Thyroid gland (tissue), 4 donors: Measurements from ENCODE around the gene ZC3H18. TPM values are rescaled to one million over a fixed set of nuclear protein-coding genes. Genes with fewer than 3 reads are reported as not detected.
A peak's percentile ranks its signal among the peaks of the same experiment; 100 is the strongest.
"Not testable (repeated sequence)": the region's sequence is repeated elsewhere in the genome, so short reads cannot be mapped to it uniquely, and the experiment has no call there.

ENCODE experiments used
- DNase-seq, 2 donors: peaks; one replicate each; pipeline ENCODE4 v3.0.0-alpha.2; 2019
- H3K27ac ChIP-seq, 3 donors: fragments of 200-600 bp; sonication (generic); 1 replicate in 2 of 3; 2 replicates in 1 of 3; pipeline ENCODE4 v1.5.1; 2016 to 2019; ENCODE audit warnings: mild to moderate bottlenecking in 1 of 3, moderate library complexity in 1 of 3
- H3K27me3 ChIP-seq: fragments of 200-600 bp; sonication (generic); one replicate; pipeline ENCODE4 v1.5.1; 2019
- H3K36me3 ChIP-seq, 2 donors: fragments of 200-600 bp; sonication (generic); one replicate each; pipeline ENCODE4 v1.5.1; 2016 to 2019
- H3K4me1 ChIP-seq, 2 donors: fragments of 200-600 bp; sonication (generic); one replicate each; pipeline ENCODE4 v1.5.1; 2017 to 2019
- H3K4me3 ChIP-seq, 3 donors: fragments of 200-600 bp; sonication (generic); replicated peaks in 1 of 3; 1 replicate in 2 of 3; 2 replicates in 1 of 3; pipeline ENCODE4 v1.5.1; 2016; ENCODE audit warnings: mild to moderate bottlenecking in 1 of 3
- H3K9me3 ChIP-seq: fragments of 200-600 bp; sonication (generic); one replicate; pipeline ENCODE4 v1.5.1; 2017
- CTCF ChIP-seq, 6 experiments: fragments of 200-600 bp in 3 of 6; fragments of 450-650 bp in 3 of 6; sonication (generic) in 3 of 6; IDR thresholded peaks; one replicate each; pipeline ENCODE4 v1.5.1; 2016 to 2019; ENCODE audit warnings: antibody characterized with exemption in 6 of 6, mild to moderate bottlenecking in 2 of 6, inconsistent platforms in 1 of 6, moderate library complexity in 1 of 6
- POLR2A ChIP-seq, 2 donors: fragments of 450-650 bp; IDR thresholded peaks; one replicate each; pipeline ENCODE4 v1.6.1; 2017; ENCODE audit warnings: antibody characterized with exemption in 2 of 2, mild to moderate bottlenecking in 2 of 2, moderate library complexity in 1 of 2
- WGBS, 2 donors: methylation state at CpG; one replicate each; pipeline ENCODE4 v1.1.5; 2017; 5-methylcytosine and 5-hydroxymethylcytosine counted together
- intact Hi-C: fragments of 100-400 bp; cut with DNase I; formaldehyde crosslinking; loops from one replicate; pipeline ENCODE4 v1.15.1; 2023
- total RNA-seq, 4 donors: library from RNA; depleted of rRNA; stranded (reverse); fragments of >200 nt; gene quantifications; one replicate each; pipeline ENCODE4 v1.2.3, GENCODE V29; 2016

The ZC3H18 gene
- total RNA-seq, 4 donors from 2014 or later: 14.8 to 25.5 (median 20.9) TPM

GRCh38 chr16:88667461-88667860 lies 97.3 kb downstream of the ZC3H18 start:
- Histone ChIP-seq H3K27ac (no peak overlapping the region), H3K4me1 (peaks cover 0 to 6% of the 10 kb centered on the region in 2 donors), H3K36me3 (no peaks in the 10 kb centered on the region), H3K4me3 (no peak overlapping the region), H3K9me3 (no peaks in the 10 kb centered on the region), H3K27me3 (no peaks in the 10 kb centered on the region)
- TF ChIP-seq POLR2A (IDR thresholded peaks at IDR 0.05) (no peak), CTCF (IDR thresholded peaks at IDR 0.05) (no peak)
- 56 to 73% methylated on average over 5 of the region's 5 CpGs for WGBS, 2 donors
- intact Hi-C loops: no loop called here
- no peak for DNase-seq

- intact Hi-C loops, H3K36me3 ChIP-seq, H3K9me3 ChIP-seq, DNase-seq, H3K27ac ChIP-seq, H3K27me3 ChIP-seq, H3K4me3 ChIP-seq, H3K4me1 ChIP-seq: not testable (repeated sequence)
- WGBS, 2 donors: 95 to 96% methylated on average over 8 of the region's 8 CpGs
Measured at GRCh38 chr16:88669493-88669892, 99.3 kb downstream of the ZC3H18 start.

GRCh38 chr16:88669980-88670379 lies 99.8 kb downstream of the ZC3H18 start:
- Histone ChIP-seq H3K9me3 (no peaks in the 10 kb centered on the region), H3K27ac (no peak overlapping the region), H3K4me1 (no peaks in the 10 kb centered on the region), H3K27me3 (no peaks in the 10 kb centered on the region), H3K36me3 (no peaks in the 10 kb centered on the region), H3K4me3 (no peak overlapping the region)
- 78 to 87% methylated on average over 10 of the region's 10 CpGs for WGBS, 2 donors
- no peak for TF ChIP-seq POLR2A (IDR thresholded peaks at IDR 0.05)
- DNase-seq: no peak
- intact Hi-C loops: no loop called here

GRCh38 chr16:88671806-88672205 lies 101.6 kb downstream of the ZC3H18 start:
- no peaks in the 10 kb centered on the region for H3K36me3 ChIP-seq
- H3K27me3 ChIP-seq: no peaks in the 10 kb centered on the region
- H3K27ac ChIP-seq: no peak overlapping the region
- no peak overlapping the region for H3K4me3 ChIP-seq
- no peaks in the 10 kb centered on the region for H3K4me1 ChIP-seq
- TF ChIP-seq CTCF (IDR thresholded peaks at IDR 0.05) (no peak), POLR2A (IDR thresholded peaks at IDR 0.05) (no peak)
- WGBS, 2 donors: 90 to 91% methylated on average over 15 to 22 of the region's 23 CpGs
- no peaks in the 10 kb centered on the region for H3K9me3 ChIP-seq
- no peak for DNase-seq
- intact Hi-C loops: no loop called here

GRCh38 chr16:88672776-88673175 lies 102.6 kb downstream of the ZC3H18 start:
- no peaks in the 10 kb centered on the region for H3K36me3 ChIP-seq
- intact Hi-C loops: no loop called here
- TF ChIP-seq CTCF (IDR thresholded peaks at IDR 0.05): peak in 2 of 6 experiments; percentile 8 to 10
- TF ChIP-seq POLR2A (IDR thresholded peaks at IDR 0.05): no peak
- H3K27ac ChIP-seq: no peak overlapping the region
- no peak overlapping the region for H3K4me3 ChIP-seq
- H3K27me3 ChIP-seq: no peaks in the 10 kb centered on the region
- H3K4me1 ChIP-seq: no peaks in the 10 kb centered on the region
- H3K9me3 ChIP-seq: no peaks in the 10 kb centered on the region
- WGBS, 2 donors: 46 to 67% methylated on average over 11 of the region's 11 CpGs
- DNase-seq: no peak

- no peak overlapping the region for H3K4me3 ChIP-seq
- no peak overlapping the region for H3K27ac ChIP-seq
- no peaks in the 10 kb centered on the region for H3K27me3 ChIP-seq
- no peak for DNase-seq
- H3K36me3 ChIP-seq: no peaks in the 10 kb centered on the region
- TF ChIP-seq CTCF (IDR thresholded peaks at IDR 0.05) (no peak), POLR2A (IDR thresholded peaks at IDR 0.05) (no peak)
- H3K9me3 ChIP-seq: no peaks in the 10 kb centered on the region
- no peaks in the 10 kb centered on the region for H3K4me1 ChIP-seq
- intact Hi-C loops: no loop called here
- WGBS, 2 donors: 93 to 96% methylated on average over 18 to 19 of the region's 19 CpGs
Measured at GRCh38 chr16:88673716-88674379, 103.6 kb downstream of the ZC3H18 start.
